Measurements from ENCODE around the gene UBE3D.
"Not testable (repeated sequence)": the region's sequence is repeated elsewhere in the genome, so short reads cannot be mapped to it uniquely, and the experiment has no call there.

Gene UBE3D

DNA sequence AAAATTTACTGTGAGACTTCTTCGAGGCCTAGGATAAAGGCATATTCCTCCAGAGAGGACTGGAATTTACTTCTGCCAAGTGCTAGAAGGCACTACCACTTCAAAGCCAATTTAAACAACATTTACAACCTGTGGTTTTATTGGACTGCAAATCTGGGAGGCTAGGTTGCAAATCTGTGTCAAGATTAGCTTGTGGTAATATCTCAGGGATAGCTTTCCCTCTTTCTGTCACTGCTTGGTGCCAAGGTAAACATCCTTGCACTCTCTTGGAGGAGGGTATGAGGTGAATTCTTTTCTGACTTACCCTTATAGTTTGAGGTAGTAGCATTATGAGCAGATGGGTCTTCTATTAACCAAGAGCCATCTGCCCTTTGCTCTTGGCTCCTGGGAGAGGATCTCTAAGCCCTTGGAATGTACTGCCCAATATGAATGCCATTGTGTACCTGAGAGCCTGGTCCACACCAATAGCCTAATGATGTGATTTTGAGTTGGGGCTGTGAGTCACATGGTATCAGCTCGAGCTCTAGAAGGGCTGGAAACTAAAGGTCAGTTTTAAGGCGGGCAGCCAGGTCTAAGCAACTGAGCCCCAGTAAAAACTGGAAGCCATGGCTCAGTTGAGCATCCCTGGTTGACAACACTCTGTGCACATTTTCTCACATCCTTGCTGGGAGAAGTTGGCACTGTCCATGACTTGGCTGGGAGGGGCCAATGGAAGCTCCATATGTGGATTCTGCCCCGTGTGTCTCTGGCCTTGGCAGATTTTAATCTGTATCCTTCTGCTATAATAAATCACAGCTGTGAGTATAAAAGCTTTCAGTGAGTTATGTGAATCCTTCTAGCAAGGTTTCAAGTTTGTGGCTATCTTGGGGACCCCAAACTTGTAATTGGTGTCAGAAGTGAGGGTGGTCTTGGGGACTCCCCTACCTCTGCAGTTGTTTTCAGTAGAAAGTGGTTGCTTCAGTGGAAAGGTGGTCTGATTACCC lies 188.1 kb downstream of the UBE3D start:
- DNase-seq (ENCODE audit: low read depth in 2 of 2, low spot score in 1 of 2): no peak

GRCh38 chr6:82875573-82876185 lies 190.0 kb downstream of the UBE3D start:
- no peak for DNase-seq (ENCODE audit: low read depth in 2 of 2, low spot score in 1 of 2)

- DNase-seq (ENCODE audit: low read depth in 2 of 2, low spot score in 1 of 2): no peak
Observed at GRCh38 chr6:82874867-82875266, 190.8 kb downstream of the UBE3D start.

GRCh38 chr6:82872185-82872584 lies 193.5 kb downstream of the UBE3D start:
- no peak for DNase-seq (ENCODE audit: low read depth in 2 of 2, low spot score in 1 of 2)

GRCh38 chr6:82870582-82871172 lies 195.0 kb downstream of the UBE3D start:
- no peak for DNase-seq (ENCODE audit: low read depth in 2 of 2, low spot score in 1 of 2)

- DNase-seq (ENCODE audit: low read depth in 2 of 2, low spot score in 1 of 2): no peak
Observed at GRCh38 chr6:82869493-82869892, 196.1 kb downstream of the UBE3D start.

DNA sequence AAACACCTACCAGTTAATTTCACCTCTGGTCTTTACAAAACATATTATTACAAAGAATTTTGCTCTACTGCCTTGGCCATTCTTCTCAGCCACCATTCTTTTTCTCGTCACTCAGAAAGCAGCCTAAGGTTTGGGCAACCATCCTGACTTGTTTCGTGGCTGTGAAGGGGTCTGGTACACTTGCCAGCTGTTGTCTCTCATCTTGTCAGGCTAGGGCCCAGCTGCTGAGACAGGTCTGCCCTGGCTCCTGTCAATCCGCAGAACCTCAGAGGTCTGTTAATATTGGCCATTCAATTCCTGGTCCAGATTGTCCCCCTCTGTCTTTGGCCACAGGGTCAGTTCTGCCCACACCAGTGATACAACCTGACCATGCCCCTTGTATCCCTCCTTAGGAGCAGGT lies 197.7 kb downstream of the UBE3D start:
- DNase-seq (ENCODE audit: low read depth in 2 of 2, low spot score in 1 of 2): no peak

- DNase-seq (ENCODE audit: low read depth in 2 of 2, low spot score in 1 of 2): no peak
Observed at GRCh38 chr6:82866446-82866845, 199.2 kb downstream of the UBE3D start.

- DNase-seq (ENCODE audit: low read depth in 2 of 2, low spot score in 1 of 2): no peak
Observed at GRCh38 chr6:82865461-82865860, 200.2 kb downstream of the UBE3D start.

DNA sequence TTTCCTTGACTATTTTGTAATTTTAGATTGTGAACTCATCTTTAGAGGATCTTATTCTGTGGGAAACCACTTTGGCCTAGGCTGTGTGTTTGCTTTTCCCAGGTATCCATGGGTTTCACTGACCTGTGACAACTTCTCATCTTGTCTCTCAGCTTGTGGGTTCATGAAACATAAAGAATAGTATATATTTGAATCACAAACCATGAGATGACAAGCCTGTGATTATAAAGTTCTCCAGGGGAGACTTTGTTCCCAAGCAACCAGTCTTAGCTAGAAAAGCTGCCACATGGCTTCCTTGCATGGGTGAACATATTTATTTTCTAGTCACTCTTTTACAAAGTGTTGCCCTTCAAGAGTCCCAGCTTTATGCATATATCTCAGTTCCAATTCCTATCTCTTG lies 201.9 kb downstream of the UBE3D start:
- DNase-seq (ENCODE audit: low read depth in 2 of 2, low spot score in 1 of 2): no peak

DNA sequence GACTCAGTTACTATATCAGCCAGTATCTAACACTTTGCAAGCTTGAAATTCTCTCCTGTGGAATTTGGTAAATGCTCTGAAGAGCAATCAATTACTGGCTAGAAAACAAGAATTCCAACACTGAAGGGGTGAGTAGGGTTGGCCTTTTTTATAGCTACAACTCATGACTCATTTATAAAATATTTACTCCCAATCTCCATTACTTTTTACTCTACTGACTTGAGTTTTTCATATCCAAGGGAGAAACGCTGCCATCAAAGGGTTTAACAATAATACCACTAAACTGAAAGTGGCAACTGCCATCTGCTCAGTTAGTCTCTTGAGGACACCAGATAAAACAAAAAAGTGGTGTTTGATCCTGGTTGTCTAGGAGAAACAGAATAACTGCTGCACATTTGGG lies 203.1 kb downstream of the UBE3D start:
- DNase-seq (ENCODE audit: low read depth in 2 of 2, low spot score in 1 of 2): no peak

DNA sequence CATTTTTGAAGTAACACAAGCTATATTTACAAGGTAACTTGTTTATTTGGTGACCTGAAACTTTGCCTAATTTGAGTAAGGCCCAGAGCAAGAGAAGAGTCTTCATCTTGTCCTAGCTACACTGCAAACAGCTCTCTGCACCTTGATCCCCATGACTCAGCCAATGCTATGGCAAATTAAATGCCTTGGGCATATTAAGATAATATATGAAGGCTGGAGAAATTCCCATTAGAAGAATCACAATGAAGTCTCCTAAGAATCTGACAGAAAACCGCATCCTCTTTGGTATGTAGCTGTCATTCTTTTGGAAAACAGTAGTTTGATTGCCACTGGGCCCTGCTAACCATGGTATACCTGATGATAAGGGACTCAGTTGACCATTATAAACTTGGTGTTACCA lies 204.5 kb downstream of the UBE3D start:
- no peak for DNase-seq (ENCODE audit: low read depth in 2 of 2, low spot score in 1 of 2)

DNA sequence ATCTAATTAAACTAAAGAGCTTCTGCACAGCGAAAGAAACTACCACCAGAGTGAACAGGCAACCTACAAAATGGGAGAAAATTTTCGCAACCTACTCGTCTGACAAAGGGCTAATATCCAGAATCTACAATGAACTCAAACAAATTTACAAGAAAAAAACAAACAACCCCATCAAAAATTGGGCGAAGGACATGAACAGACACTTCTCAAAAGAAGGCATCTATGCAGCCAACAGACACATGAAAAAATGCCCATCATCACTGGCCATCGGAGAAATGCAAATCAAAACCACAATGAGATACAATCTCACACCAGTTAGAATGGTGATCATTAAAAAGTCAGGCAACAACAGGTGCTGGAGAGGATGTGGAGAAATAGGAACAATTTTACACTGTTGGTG lies 209.6 kb downstream of the UBE3D start:
- DNase-seq (ENCODE audit: low read depth in 2 of 2, low spot score in 1 of 2): not testable (repeated sequence)

- not testable (repeated sequence) for DNase-seq (ENCODE audit: low read depth in 2 of 2, low spot score in 1 of 2)
Observed at GRCh38 chr6:82852904-82853303, 212.7 kb downstream of the UBE3D start.

- no peak for DNase-seq (ENCODE audit: low read depth in 2 of 2, low spot score in 1 of 2)
Observed at GRCh38 chr6:82843291-82843885, 222.3 kb downstream of the UBE3D start.

- no peak for DNase-seq (ENCODE audit: low read depth in 2 of 2, low spot score in 1 of 2)
Observed at GRCh38 chr6:82842721-82843120, 222.9 kb downstream of the UBE3D start.

All from stimulated activated CD8-positive, alpha-beta memory T cell treated with anti-CD3 and anti-CD28 coated beads, Interleukin-4, amount 100 ng/mL, for 1 hour (primary cell).